Lower leg skin (tissue), 3 donors: Measurements from ENCODE around the gene PPIF.

Source experiments
- CTCF ChIP-seq, 3 donors: fragments of 450-650 bp; IDR thresholded peaks; one replicate each; pipeline ENCODE4 v1.5.1; 2016; ENCODE audit warnings: antibody characterized with exemption in 3 of 3, mild to moderate bottlenecking in 3 of 3, moderate library complexity in 2 of 3
- POLR2A ChIP-seq, 2 donors: fragments of 450-650 bp; IDR thresholded peaks; one replicate each; pipeline ENCODE4 v1.6.1; 2016 to 2017; ENCODE audit warnings: antibody characterized with exemption in 2 of 2, mild to moderate bottlenecking in 1 of 2, moderate library complexity in 1 of 2

GRCh38 chr10:79314761-79315601 is 32.3 kb upstream of the PPIF start:
- TF ChIP-seq POLR2A (IDR thresholded peaks at IDR 0.05) = no peak
- no peak for TF ChIP-seq CTCF (IDR thresholded peaks at IDR 0.05)
